K562 (cell line): ENCODE data around the gene SARS1. TPM values are rescaled to one million over a fixed set of nuclear protein-coding genes. Genes with fewer than 3 reads are reported as not detected.

ENCODE experiments used
- ATAC-seq: fragments of 200-7000 bp; cut with Tn5 transposase; 3 replicates; pipeline ENCODE4 v1.9.1; 2020; ENCODE audit warnings: moderate library complexity
- BruUV-seq: library from RNA; stranded (reverse); fragments of 400-500 nt; replicated peaks from 2 replicates; lab custom pipeline; 2021; lab: Mats Ljungman, UMichigan
- CTCF ChIA-PET: fragments of 300-600 bp; formaldehyde crosslinking; extraction: SDS; loops from one replicate; lab custom pipeline; 2021; ENCODE audit warnings: low intra/inter-chr PET ratio; lab: Yijun Ruan, JAX
- POLR2A ChIA-PET: fragments of 300-600, 350-650 bp; sonication (Branson Sonifier 250); formaldehyde crosslinking; extraction: SDS; loops from one replicate; lab custom pipeline; 2021; ENCODE audit warnings: antibody characterized with exemption, inconsistent platforms; lab: Yijun Ruan, JAX
- DNase-seq, 4 experiments: peaks; one replicate each; pipeline versions ENCODE4 v3.0.0 to v3.0.0-alpha.2; 2011 to 2018; ENCODE audit warnings: low spot score in 3 of 4, mixed read lengths in 3 of 4; ENCODE audit errors: extremely low read depth in 1 of 4
- FAIRE-seq: peaks from 2 replicates; lab custom pipeline; 2011; peaks lifted over from hg19 to GRCh38; lab: Jason Lieb, UNC
- H2AFZ ChIP-seq: 2 replicates; pipeline ENCODE4 v1.6.0; 2011; ENCODE audit warnings: low read depth, low read length, control low read depth, inconsistent platforms
- H3K27ac ChIP-seq: fragments of 200-600 bp; 3 replicates; pipeline ENCODE4 v1.8.0; 2011; ENCODE audit warnings: low read depth, mild to moderate bottlenecking, control low read depth, inconsistent platforms, low read length, moderate library complexity, mixed read lengths; ENCODE audit errors: extremely low read depth
- H3K27me3 ChIP-seq, 2 experiments: fragments of 300-600 bp in 1 of 2; 2 replicates in 1 of 2; 3 replicates in 1 of 2; pipeline versions ENCODE4 v1.6.0 to v1.8.0; 2011; ENCODE audit warnings: inconsistent platforms in 2 of 2, low read length in 2 of 2, mild to moderate bottlenecking in 1 of 2, mixed read lengths in 1 of 2, moderate library complexity in 1 of 2; ENCODE audit not compliant: control insufficient read depth in 2 of 2, insufficient read depth in 2 of 2
- H3K36me3 ChIP-seq: fragments of 300-600 bp; 3 replicates; pipeline ENCODE4 v1.8.0; 2011; ENCODE audit warnings: mild to moderate bottlenecking, low read length, inconsistent platforms; ENCODE audit not compliant: control insufficient read depth, insufficient read depth
- H3K4me1 ChIP-seq, 2 experiments: fragments of 200-600 bp in 1 of 2; replicated peaks in 1 of 2; 2 replicates in 1 of 2; 3 replicates in 1 of 2; pipeline versions ENCODE4 v1.5.1 to v1.8.0; 2011; ENCODE audit warnings: inconsistent platforms in 2 of 2, low read length in 2 of 2, mild to moderate bottlenecking in 1 of 2, mixed read lengths in 1 of 2, moderate library complexity in 1 of 2; ENCODE audit not compliant: control insufficient read depth in 2 of 2, insufficient read depth in 2 of 2
- H3K4me2 ChIP-seq: 2 replicates; pipeline ENCODE4 v1.6.1; 2011; ENCODE audit warnings: low read length, control low read depth, inconsistent platforms, mixed read lengths; ENCODE audit not compliant: insufficient read depth
- H3K4me3 ChIP-seq: fragments of 200-600 bp; sonication (generic), shearing (Covaris generic); 2 replicates; pipeline ENCODE4 v1.5.1; 2016; ENCODE audit warnings: control low read depth, inconsistent platforms
- H3K79me2 ChIP-seq: fragments of 200-600 bp; 3 replicates; pipeline ENCODE4 v1.8.0; 2011; ENCODE audit warnings: low read length, inconsistent platforms; ENCODE audit not compliant: control insufficient read depth, insufficient read depth
- H3K9ac ChIP-seq, 2 experiments: 2 replicates each; pipeline versions ENCODE4 v1.6.0 to v1.6.1; 2011; ENCODE audit warnings: low read depth in 2 of 2, low read length in 2 of 2, control low read depth in 1 of 2, inconsistent platforms in 1 of 2, mild to moderate bottlenecking in 1 of 2, mixed read lengths in 1 of 2; ENCODE audit not compliant: insufficient read depth in 1 of 2
- H3K9me1 ChIP-seq: one replicate; pipeline ENCODE4 v1.6.0; 2011; ENCODE audit warnings: inconsistent platforms, mild to moderate bottlenecking, low read length, moderate library complexity; ENCODE audit not compliant: control insufficient read depth, insufficient read depth
- H3K9me3 ChIP-seq: replicated peaks from 2 replicates; pipeline ENCODE4 v1.5.1; 2011; ENCODE audit warnings: low read depth, low read length, inconsistent platforms; ENCODE audit not compliant: control insufficient read depth, insufficient read depth
- H4K20me1 ChIP-seq: replicated peaks from 2 replicates; pipeline ENCODE4 v1.6.1; 2011; ENCODE audit warnings: low read length, inconsistent platforms, mixed read lengths; ENCODE audit not compliant: control insufficient read depth, insufficient read depth
- ARID3B ChIP-seq: fragments of 250-450 bp; sonication (Bioruptor Pico); IDR thresholded peaks from 2 replicates; pipeline ENCODE4 v1.4.0; 2020; ENCODE audit warnings: borderline replicate concordance
- CEBPB ChIP-seq: fragments of 450-650 bp; IDR thresholded peaks from 2 replicates; pipeline ENCODE4 v1.6.1; 2016; ENCODE audit warnings: missing genetic modification characterization, missing compliant biosample characterization
- DACH1 ChIP-seq: fragments of 450-650 bp; IDR thresholded peaks from 2 replicates; pipeline ENCODE4 v1.6.1; 2018; ENCODE audit not compliant: partially characterized antibody
- ESRRA ChIP-seq: fragments of 450-650 bp; IDR thresholded peaks from 2 replicates; pipeline ENCODE4 v1.6.1; 2014; ENCODE audit warnings: low read depth, mild to moderate bottlenecking, moderate library complexity, borderline replicate concordance
- GTF2A2 ChIP-seq: IDR thresholded peaks from 2 replicates; pipeline ENCODE4 v1.6.1; 2016; ENCODE audit warnings: mild to moderate bottlenecking, missing genetic modification characterization, missing compliant biosample characterization
- HIVEP1 ChIP-seq: fragments of 250-450 bp; sonication (Bioruptor Pico); IDR thresholded peaks from 2 replicates; pipeline ENCODE4 v1.4.0; 2020; ENCODE audit warnings: mild to moderate bottlenecking
- NRF1 ChIP-seq, 2 experiments: fragments of 450-650 bp; IDR thresholded peaks in 1 of 2; conservative IDR thresholded peaks in 1 of 2; 2 replicates each; pipeline ENCODE4 v1.6.1; 2014; ENCODE audit warnings: mild to moderate bottlenecking in 2 of 2
- PHF8 ChIP-seq: fragments of 200-600 bp; sonication (generic); IDR thresholded peaks from 2 replicates; pipeline ENCODE4 v1.6.1; 2012; ENCODE audit warnings: mixed run types, mild to moderate bottlenecking, inconsistent platforms, low read length, moderate library complexity, borderline replicate concordance
- SMAD3 ChIP-seq: fragments of 450-650 bp; formaldehyde crosslinking; conservative IDR thresholded peaks from 2 replicates; pipeline ENCODE4 v1.4.0; 2020; ENCODE audit warnings: mild to moderate bottlenecking
- SOX6 ChIP-seq: fragments of 450-650 bp; IDR thresholded peaks from 2 replicates; pipeline ENCODE4 v1.6.1; 2014; ENCODE audit warnings: mild to moderate bottlenecking
- TBP ChIP-seq: optimal IDR thresholded peaks from 2 replicates; pipeline ENCODE3; 2011; ENCODE audit warnings: low read depth, low read length, improper control_type of control experiment
- WHSC1 ChIP-seq: IDR thresholded peaks from one replicate; pipeline ENCODE4 v1.6.1; 2012; ENCODE audit warnings: low read length, control low read depth, inconsistent platforms
- ZC3H11A ChIP-seq: IDR thresholded peaks from 2 replicates; pipeline ENCODE4 v1.6.1; 2012; ENCODE audit warnings: low read depth, low read length, improper control_type of control experiment
- ZFP30 ChIP-seq: fragments of 250-450 bp; sonication (Bioruptor Pico); IDR thresholded peaks from 2 replicates; pipeline ENCODE4 v1.8.0; 2022; ENCODE audit warnings: moderate library complexity, mild to moderate bottlenecking, inconsistent platforms, borderline replicate concordance
- ZNF197 ChIP-seq: fragments of 200-800 bp; sonication (Bioruptor generic); IDR thresholded peaks from 2 replicates; pipeline ENCODE4 v1.6.1; 2016; ENCODE audit warnings: low read depth, missing genetic modification characterization, missing compliant biosample characterization
- ZNF280B ChIP-seq: fragments of 250-450 bp; sonication (Bioruptor Pico); IDR thresholded peaks from 2 replicates; pipeline ENCODE4 v1.5.1; 2021; ENCODE audit warnings: mild to moderate bottlenecking
- ZNF699 ChIP-seq: fragments of 250-450 bp; sonication (Bioruptor Pico); IDR thresholded peaks from 2 replicates; pipeline ENCODE4 v1.8.0; 2021; ENCODE audit warnings: mild to moderate bottlenecking, moderate library complexity; ENCODE audit not compliant: insufficient replicate concordance
- ZNF76 ChIP-seq: fragments of 250-450 bp; sonication (Bioruptor Pico); IDR thresholded peaks from 2 replicates; pipeline ENCODE4 v1.4.0; 2020; ENCODE audit warnings: mild to moderate bottlenecking, moderate library complexity, borderline replicate concordance
- WGBS: fragments of 100-300 bp; shearing (Covaris generic); methylation state at CpG from one replicate; pipeline ENCODE4 v1.1.6; 2016; ENCODE audit warnings: low coverage, mixed read lengths; ENCODE audit not compliant: insufficient coverage; ENCODE audit errors: missing lambda C conversion rate; 5-methylcytosine and 5-hydroxymethylcytosine counted together
- in situ Hi-C: fragments of 300-500 bp; cut with MboI; formaldehyde crosslinking; loops from 4 replicates; pipeline ENCODE4 v1.15.0; 2018; ENCODE audit warnings: inconsistent platforms, mixed read lengths
- intact Hi-C: fragments of 100-400 bp; cut with micrococcal nuclease; formaldehyde crosslinking; loops from 2 replicates; pipeline ENCODE4 v1.14.2; 2022
- polyA plus RNA-seq, 8 experiments: library from polyadenylated mRNA; depleted of rRNA in 4 of 8; stranded (reverse) in 5 of 8; unstranded in 3 of 8; fragments of >200 nt; fragmentation: Nextera tagmentation in 2 of 8; fragmentation: Illumina TruSeq in 1 of 8; extraction: Ambion mirVana in 2 of 8; extraction: Trizol in 1 of 8; gene quantifications; 2 replicates each; pipeline versions ENCODE4 v1.2.1 to v1.2.3, GENCODE V29; 2011 to 2014; ENCODE audit warnings: inconsistent platforms in 1 of 8, missing spikeins in 1 of 8
- total RNA-seq, 7 experiments: library from RNA; depleted of rRNA in 6 of 7; stranded (reverse); fragments of >200 nt in 6 of 7; fragmentation: Illumina TruSeq in 2 of 7; extraction: Trizol in 2 of 7; gene quantifications; 2 replicates each; pipeline versions ENCODE4 v1.2.1 to v1.2.3, GENCODE V29; 2011 to 2021; ENCODE audit warnings: low replicate concordance in 1 of 7

The SARS1 gene
- total and polyA plus RNA-seq, 9 of the 15 experiments (the other 6 are each of a cell fraction or from before 2014, with no cell fraction given): 221 to 623 (median 254) TPM

GRCh38 chr1:109214695-109215623 is 1.2 kb downstream of the SARS1 start (continued):
- TF ChIP-seq ARID3B (CRISPR knock-in tag) (peak; percentile 73; the same call in 1 of the 2 replicates), WHSC1 (no peak), ZC3H11A (0 out of 2 replicates have a peak, but pooled peaks have one; percentile 19)
- TF ChIP-seq, all 486 proteins: peak for 158

GRCh38 chr1:109216662-109217061 is 2.9 kb downstream of the SARS1 start:
- peak overlapping the region; percentile 97; the same call in 1 of the 2 replicates for H3K4me2 ChIP-seq
- H4K20me1 ChIP-seq: 0 out of 2 replicates have a peak, but pooled peaks cover 14% of the 10 kb centered on the region
- intact Hi-C loops (no loop called here), in situ Hi-C loops (no loop called here)
- FAIRE-seq: no peak
- no peaks in the 10 kb centered on the region for H3K27me3 ChIP-seq
- no peak for ATAC-seq
- peaks cover 12 to 34% of the 10 kb centered on the region in 2 experiments for H3K4me1 ChIP-seq
- H3K36me3 ChIP-seq: peaks cover 50% of the 10 kb centered on the region
- no TSS peak for BruUV-seq
- no peaks in the 10 kb centered on the region for H3K9me1 ChIP-seq
- CTCF ChIA-PET: no interaction called here
- H3K27ac ChIP-seq: peak overlapping the region; percentile 34; the same call in 1 of the 3 replicates
- 0 out of 2 replicates have a peak, but pooled peaks cover 3% of the 10 kb centered on the region for H3K9me3 ChIP-seq
- peak in 1 of 4 experiments; percentile 30 for DNase-seq
- no peak overlapping the region for H2AFZ ChIP-seq
- H3K9ac ChIP-seq: no peak overlapping the region; a peak in 1 of 4 replicates
- H3K79me2 ChIP-seq: peaks cover 78% of the 10 kb centered on the region
- WGBS: 78% methylated on average over 4 of the region's 4 CpGs
- POLR2A ChIA-PET: interaction anchor here (1.5 to 5.9 kb wide), 4 partner anchors 9 to 22 kb away, joined by 4 to 56 read pairs (median 14); no protein-coding TSS in a partner anchor
- H3K4me3 ChIP-seq: no peak overlapping the region
- no peak for TF ChIP-seq PHF8
- TF ChIP-seq ZFP30 (CRISPR knock-in tag): no peak
- TF ChIP-seq GTF2A2 (tag): no peak
- TF ChIP-seq ZNF280B (CRISPR knock-in tag): no peak
- no peak for TF ChIP-seq TBP
- peak; percentile 61 for TF ChIP-seq CEBPB (tag)
- no peak for TF ChIP-seq ZNF197 (CRISPR knock-in tag)
- no peak for TF ChIP-seq ZNF699 (CRISPR knock-in tag)
- TF ChIP-seq ZNF76 (CRISPR knock-in tag): no peak
- no peak for TF ChIP-seq NRF1 (conservative IDR thresholded peaks at IDR 0.05 in 1 of 2, IDR thresholded peaks at IDR 0.05 in 1 of 2)
- no peak for TF ChIP-seq HIVEP1
- no peak for TF ChIP-seq SMAD3 (CRISPR knock-in tag)
- peak; percentile 25; the same call in 1 of the 2 replicates for TF ChIP-seq SOX6
- no peak for TF ChIP-seq ESRRA
- TF ChIP-seq DACH1: no peak
